ENCODE measurements around the gene SNHG17. TPM values are rescaled to one million over a fixed set of nuclear protein-coding genes. Genes with fewer than 3 reads are reported as not detected.
A peak's percentile ranks its signal among the peaks of the same experiment; 100 is the strongest.
"Not testable (repeated sequence)": the region's sequence is repeated elsewhere in the genome, so short reads cannot be mapped to it uniquely, and the experiment has no call there.

Gene SNHG17
- total and polyA plus RNA-seq, 5 donors from 2014 or later: 33.6 to 99.2 (median 84.6) TPM

DNA sequence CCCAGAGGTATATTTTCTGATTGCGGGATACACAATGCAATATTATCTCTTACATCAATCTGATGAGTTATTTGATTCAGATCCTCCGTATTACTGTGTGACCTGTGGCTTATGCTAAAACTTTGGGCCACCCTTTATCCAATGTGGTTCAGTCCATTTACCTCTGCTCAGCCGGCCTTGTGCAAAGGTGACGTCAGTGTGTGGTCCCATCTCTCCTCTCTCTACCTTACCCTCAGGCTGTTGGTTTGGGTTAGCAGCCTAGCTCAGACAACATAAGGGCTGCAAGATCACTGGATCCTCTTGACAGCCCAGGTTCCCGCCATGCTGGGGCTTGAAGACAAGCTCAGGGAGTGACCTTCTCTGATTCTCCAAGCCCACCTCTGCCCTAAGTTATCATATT is 33.0 kb downstream of the SNHG17 start:
- H3K4me1 ChIP-seq (ENCODE audit: control insufficient read depth, insufficient read depth, low read length, poor library complexity, severe bottlenecking): no peaks in the 10 kb centered on the region
- DNase-seq: no peak
- Mint-ChIP-seq H3K9me3 (peaks cover 0 to 2% (median 0%) of the 10 kb centered on the region in 7 donors), H3K4me3 (no peak overlapping the region), H3K27me3 (peaks cover 16% of the 10 kb centered on the region), H3K27ac (no peak overlapping the region), H3K4me1 (no peaks in the 10 kb centered on the region), H3K36me3 (peaks cover 12% of the 10 kb centered on the region)
- H3K27me3 ChIP-seq (ENCODE audit: control insufficient read depth, insufficient read depth, low read length): no peaks in the 10 kb centered on the region
- H3K4me3 ChIP-seq (ENCODE audit: low read depth, low read length): no peak overlapping the region
- no peak overlapping the region for H3K27ac ChIP-seq (ENCODE audit: insufficient read depth, low read length, poor library complexity, severe bottlenecking)
- H3K36me3 ChIP-seq (ENCODE audit: control insufficient read depth, insufficient read depth, low read length): no peaks in the 10 kb centered on the region
- no peak for ATAC-seq (ENCODE audit: low read depth in 2 of 2)
- H3K9me3 ChIP-seq (ENCODE audit: control insufficient read depth in 2 of 2, low read length in 2 of 2): no peaks in the 10 kb centered on the region

DNA sequence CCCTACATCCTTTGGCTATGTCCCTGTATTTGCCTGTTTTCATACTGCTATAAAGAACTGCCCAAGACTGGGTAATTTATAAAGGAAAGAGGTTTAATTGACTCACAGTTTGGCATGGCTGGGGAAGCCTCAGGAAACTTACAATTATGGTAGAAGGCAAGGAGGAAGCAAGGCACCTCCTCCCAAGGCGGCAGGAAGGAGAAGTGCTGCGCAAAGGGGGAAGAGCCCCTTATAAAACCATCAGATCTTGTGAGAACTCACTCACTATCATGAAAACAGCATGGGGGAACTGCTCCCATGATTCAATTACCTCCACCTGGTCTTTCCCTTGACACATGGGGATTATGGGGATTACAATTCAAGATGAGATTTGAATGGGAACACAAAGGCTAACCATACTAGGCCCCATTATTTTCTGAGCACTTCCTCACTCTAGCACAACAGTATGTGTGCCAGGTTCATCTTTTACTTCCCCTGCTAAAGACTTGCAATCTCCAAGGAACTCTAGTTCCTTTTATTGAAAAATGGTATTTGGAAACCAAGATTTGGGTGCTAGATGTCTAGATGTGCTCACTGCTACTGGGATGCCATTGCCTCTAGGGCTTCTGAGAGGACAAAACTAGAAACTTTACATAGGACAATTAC is 39.3 kb downstream of the SNHG17 start:
- not testable (repeated sequence) for H3K9me3 Mint-ChIP-seq; H3K36me3 Mint-ChIP-seq; ATAC-seq (ENCODE audit: low read depth in 2 of 2); H3K36me3 ChIP-seq (ENCODE audit: control insufficient read depth, insufficient read depth, low read length); H3K9me3 ChIP-seq (ENCODE audit: control insufficient read depth in 2 of 2, low read length in 2 of 2); H3K27ac ChIP-seq (ENCODE audit: insufficient read depth, low read length, poor library complexity, severe bottlenecking); DNase-seq; H3K27ac Mint-ChIP-seq; H3K4me3 Mint-ChIP-seq; H3K4me1 ChIP-seq (ENCODE audit: control insufficient read depth, insufficient read depth, low read length, poor library complexity, severe bottlenecking); H3K4me1 Mint-ChIP-seq; H3K4me3 ChIP-seq (ENCODE audit: low read depth, low read length); H3K27me3 ChIP-seq (ENCODE audit: control insufficient read depth, insufficient read depth, low read length)
- peaks cover 41% of the 10 kb centered on the region for H3K27me3 Mint-ChIP-seq

DNA sequence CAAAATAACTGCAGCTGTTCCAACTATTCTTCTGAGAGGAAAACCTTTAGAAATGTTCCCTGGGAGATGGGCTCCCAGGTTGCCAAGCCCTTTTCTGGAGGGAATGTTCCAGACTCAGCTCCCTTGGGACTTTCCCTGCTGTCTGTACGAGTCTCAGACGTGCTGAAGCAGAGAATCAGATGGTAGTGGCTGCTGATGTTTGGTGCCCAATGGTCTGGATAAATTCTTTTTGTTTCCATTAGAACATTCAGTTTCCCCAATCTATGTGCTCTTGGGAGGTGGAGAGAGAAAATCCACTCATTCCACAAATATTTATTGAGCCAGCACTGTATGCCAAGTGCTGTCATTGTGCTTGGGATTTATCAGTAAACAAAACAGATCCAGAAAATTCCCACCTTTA is 40.0 kb downstream of the SNHG17 start:
- H3K4me3 Mint-ChIP-seq: no peak overlapping the region
- H3K27ac ChIP-seq (ENCODE audit: insufficient read depth, low read length, poor library complexity, severe bottlenecking): no peak overlapping the region
- H3K4me3 ChIP-seq (ENCODE audit: low read depth, low read length): no peak overlapping the region
- no peak overlapping the region for H3K27ac Mint-ChIP-seq
- H3K36me3 ChIP-seq (ENCODE audit: control insufficient read depth, insufficient read depth, low read length): no peaks in the 10 kb centered on the region
- peaks cover 0 to 8% (median 4%) of the 10 kb centered on the region in 7 donors for H3K9me3 Mint-ChIP-seq
- ATAC-seq (ENCODE audit: low read depth in 2 of 2) (no peak), DNase-seq (no peak)
- H3K27me3 ChIP-seq (ENCODE audit: control insufficient read depth, insufficient read depth, low read length): peaks cover 2% of the 10 kb centered on the region
- no peaks in the 10 kb centered on the region for H3K4me1 Mint-ChIP-seq
- no peaks in the 10 kb centered on the region for H3K4me1 ChIP-seq (ENCODE audit: control insufficient read depth, insufficient read depth, low read length, poor library complexity, severe bottlenecking)
- H3K27me3 Mint-ChIP-seq: peaks cover 41% of the 10 kb centered on the region
- H3K9me3 ChIP-seq (ENCODE audit: control insufficient read depth in 2 of 2, low read length in 2 of 2): peaks cover 0 to 2% of the 10 kb centered on the region in 2 experiments
- no peaks in the 10 kb centered on the region for H3K36me3 Mint-ChIP-seq

DNA sequence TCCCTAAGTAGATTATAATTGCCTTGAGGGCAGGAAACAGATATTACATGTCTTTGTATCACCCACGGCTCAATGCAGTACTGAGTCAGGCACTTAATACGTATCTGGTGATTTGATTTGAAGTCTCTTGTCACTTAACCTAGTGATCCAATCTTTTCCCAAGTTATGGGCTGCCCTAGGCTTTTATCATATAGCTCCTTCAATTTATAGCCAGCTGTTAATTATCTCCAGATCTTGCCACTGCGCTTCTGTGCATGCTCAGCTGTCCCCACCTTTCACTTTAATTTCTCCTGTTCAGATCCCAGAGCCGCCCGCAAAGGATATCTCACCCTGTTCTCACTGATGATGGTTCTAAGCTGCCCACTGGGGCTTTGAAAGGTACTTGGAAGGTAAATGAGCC is 41.9 kb downstream of the SNHG17 start:
- Mint-ChIP-seq H3K4me3 (no peak overlapping the region), H3K27me3 (peaks cover 36% of the 10 kb centered on the region), H3K9me3 (peaks cover 0 to 17% (median 5%) of the 10 kb centered on the region in 7 donors), H3K27ac (no peak overlapping the region), H3K4me1 (no peaks in the 10 kb centered on the region), H3K36me3 (peaks cover 5% of the 10 kb centered on the region)
- H3K4me3 ChIP-seq (ENCODE audit: low read depth, low read length): no peak overlapping the region
- no peaks in the 10 kb centered on the region for H3K36me3 ChIP-seq (ENCODE audit: control insufficient read depth, insufficient read depth, low read length)
- DNase-seq: no peak
- no peak for ATAC-seq (ENCODE audit: low read depth in 2 of 2)
- H3K27me3 ChIP-seq (ENCODE audit: control insufficient read depth, insufficient read depth, low read length): peaks cover 2% of the 10 kb centered on the region
- no peaks in the 10 kb centered on the region for H3K4me1 ChIP-seq (ENCODE audit: control insufficient read depth, insufficient read depth, low read length, poor library complexity, severe bottlenecking)
- H3K27ac ChIP-seq (ENCODE audit: insufficient read depth, low read length, poor library complexity, severe bottlenecking): no peak overlapping the region
- peaks cover 0 to 2% of the 10 kb centered on the region in 2 experiments for H3K9me3 ChIP-seq (ENCODE audit: control insufficient read depth in 2 of 2, low read length in 2 of 2)

DNA sequence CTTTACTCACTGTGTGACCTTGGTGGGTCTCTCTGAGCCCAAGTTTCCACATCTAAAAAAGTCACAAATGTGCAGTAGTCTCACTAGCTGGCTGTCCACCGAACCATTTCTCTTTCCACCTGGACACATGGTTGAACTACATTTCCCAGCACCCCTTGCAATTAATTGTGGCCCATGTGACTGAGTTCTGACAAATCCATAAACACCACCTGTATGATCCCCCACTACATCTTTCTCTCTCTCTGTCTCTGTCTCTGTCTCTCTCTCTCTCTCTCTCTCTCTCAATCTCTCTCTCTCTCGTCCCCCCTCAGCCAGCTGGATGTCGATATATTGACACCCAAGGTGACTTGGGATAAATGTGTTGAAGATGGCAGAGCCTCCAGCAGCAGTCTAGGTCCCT is 42.8 kb downstream of the SNHG17 start:
- H3K9me3 ChIP-seq (ENCODE audit: control insufficient read depth in 2 of 2, low read length in 2 of 2): peaks cover 0 to 2% of the 10 kb centered on the region in 2 experiments
- H3K4me3 ChIP-seq (ENCODE audit: low read depth, low read length): no peak overlapping the region
- H3K27ac ChIP-seq (ENCODE audit: insufficient read depth, low read length, poor library complexity, severe bottlenecking): no peak overlapping the region
- peaks cover 27% of the 10 kb centered on the region for H3K27me3 Mint-ChIP-seq
- no peak for ATAC-seq (ENCODE audit: low read depth in 2 of 2)
- H3K27me3 ChIP-seq (ENCODE audit: control insufficient read depth, insufficient read depth, low read length): peaks cover 2% of the 10 kb centered on the region
- H3K4me1 ChIP-seq (ENCODE audit: control insufficient read depth, insufficient read depth, low read length, poor library complexity, severe bottlenecking): no peaks in the 10 kb centered on the region
- no peak for DNase-seq
- H3K27ac Mint-ChIP-seq: no peak overlapping the region
- H3K4me1 Mint-ChIP-seq: no peaks in the 10 kb centered on the region
- no peak overlapping the region for H3K4me3 Mint-ChIP-seq
- H3K9me3 Mint-ChIP-seq: peaks cover 0 to 17% (median 5%) of the 10 kb centered on the region in 7 donors
- H3K36me3 Mint-ChIP-seq: peaks cover 5% of the 10 kb centered on the region
- no peaks in the 10 kb centered on the region for H3K36me3 ChIP-seq (ENCODE audit: control insufficient read depth, insufficient read depth, low read length)

DNA sequence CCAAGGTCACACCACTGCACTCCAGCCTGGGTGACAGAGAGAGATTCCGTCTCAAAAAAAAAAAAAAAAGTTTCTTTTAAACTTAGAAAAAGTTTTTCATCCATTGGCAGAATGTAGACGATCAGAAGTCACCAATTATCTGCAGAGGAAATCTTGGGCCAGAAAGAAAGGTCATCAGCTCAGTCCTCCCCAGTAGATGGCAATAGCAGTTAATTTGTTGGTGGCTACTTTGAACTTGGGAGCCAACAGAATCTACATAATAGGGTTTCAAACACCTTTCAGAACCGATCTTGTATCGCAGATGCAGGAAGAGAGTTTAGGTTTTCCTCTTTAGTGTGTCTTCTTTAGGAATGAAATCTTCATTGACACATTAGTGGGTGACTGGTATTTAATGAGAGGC is 47.2 kb downstream of the SNHG17 start:
- H3K27ac Mint-ChIP-seq: no peak overlapping the region
- H3K4me1 Mint-ChIP-seq: no peaks in the 10 kb centered on the region
- peaks cover 0 to 17% (median 2%) of the 10 kb centered on the region in 7 donors for H3K9me3 Mint-ChIP-seq
- H3K4me3 ChIP-seq (ENCODE audit: low read depth, low read length): no peak overlapping the region
- H3K9me3 ChIP-seq (ENCODE audit: control insufficient read depth in 2 of 2, low read length in 2 of 2): peaks cover 0 to 2% of the 10 kb centered on the region in 2 experiments
- H3K27ac ChIP-seq (ENCODE audit: insufficient read depth, low read length, poor library complexity, severe bottlenecking): no peak overlapping the region
- no peaks in the 10 kb centered on the region for H3K36me3 ChIP-seq (ENCODE audit: control insufficient read depth, insufficient read depth, low read length)
- H3K27me3 Mint-ChIP-seq: peaks cover 11% of the 10 kb centered on the region
- DNase-seq (no peak), ATAC-seq (ENCODE audit: low read depth in 2 of 2) (no peak)
- peaks cover 5% of the 10 kb centered on the region for H3K36me3 Mint-ChIP-seq
- H3K4me1 ChIP-seq (ENCODE audit: control insufficient read depth, insufficient read depth, low read length, poor library complexity, severe bottlenecking): no peaks in the 10 kb centered on the region
- no peak overlapping the region for H3K4me3 Mint-ChIP-seq
- peaks cover 5% of the 10 kb centered on the region for H3K27me3 ChIP-seq (ENCODE audit: control insufficient read depth, insufficient read depth, low read length)

DNA sequence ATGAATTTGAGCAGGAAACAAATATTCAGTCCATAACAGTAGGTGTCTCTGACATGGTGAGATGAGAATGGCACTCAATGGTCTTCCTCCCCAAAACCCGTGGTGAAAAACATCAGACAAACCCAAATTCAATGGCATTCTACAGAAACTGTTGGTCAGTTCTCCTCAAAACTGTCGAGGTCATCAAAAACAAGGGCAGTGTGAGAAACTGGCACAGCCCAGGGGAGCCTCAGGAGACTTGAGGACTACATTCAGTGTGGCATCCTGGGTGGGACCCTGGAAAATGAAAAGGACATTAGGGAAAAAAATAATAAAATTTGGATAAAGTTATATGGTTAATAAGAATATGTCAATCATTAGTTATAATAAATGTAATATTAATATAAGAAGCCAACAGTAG is 48.3 kb downstream of the SNHG17 start:
- Histone ChIP-seq H3K4me3 (ENCODE audit: low read depth, low read length) (no peak overlapping the region), H3K9me3 (ENCODE audit: control insufficient read depth in 2 of 2, low read length in 2 of 2) (peaks cover 0 to 2% of the 10 kb centered on the region in 2 experiments), H3K4me1 (ENCODE audit: control insufficient read depth, insufficient read depth, low read length, poor library complexity, severe bottlenecking) (no peaks in the 10 kb centered on the region), H3K27ac (ENCODE audit: insufficient read depth, low read length, poor library complexity, severe bottlenecking) (no peak overlapping the region), H3K27me3 (ENCODE audit: control insufficient read depth, insufficient read depth, low read length) (peaks cover 3% of the 10 kb centered on the region), H3K36me3 (ENCODE audit: control insufficient read depth, insufficient read depth, low read length) (no peaks in the 10 kb centered on the region)
- Mint-ChIP-seq H3K27ac (no peak overlapping the region), H3K36me3 (peaks cover 5% of the 10 kb centered on the region), H3K9me3 (peaks cover 0 to 17% (median 2%) of the 10 kb centered on the region in 7 donors), H3K4me1 (no peaks in the 10 kb centered on the region), H3K27me3 (peaks cover 11% of the 10 kb centered on the region), H3K4me3 (no peak overlapping the region)
- no peak for ATAC-seq (ENCODE audit: low read depth in 2 of 2)
- DNase-seq: no peak

DNA sequence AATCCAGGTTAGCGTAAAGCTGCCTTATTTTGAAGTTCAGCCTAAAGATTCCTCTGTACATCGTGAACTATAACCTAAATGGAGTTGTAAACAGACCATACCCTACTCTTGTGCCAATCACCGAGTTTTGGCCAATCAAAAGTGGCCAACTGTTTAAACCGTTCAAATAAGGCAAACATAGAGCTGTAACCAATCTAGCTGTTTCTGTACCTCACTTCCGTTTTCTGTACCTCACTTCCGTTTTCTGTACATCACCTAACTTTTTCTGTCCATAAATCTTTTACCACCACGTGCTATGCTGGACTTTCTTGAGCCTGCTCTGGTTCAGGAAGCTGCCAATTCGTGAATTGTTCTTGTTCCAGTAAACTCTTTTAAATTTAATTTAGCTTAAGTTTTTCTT is 49.1 kb downstream of the SNHG17 start:
- ATAC-seq (ENCODE audit: low read depth in 2 of 2) (no peak), DNase-seq (peak in 1 of 3 donors; percentile 6)
- Histone ChIP-seq H3K27ac (ENCODE audit: insufficient read depth, low read length, poor library complexity, severe bottlenecking) (no peak overlapping the region), H3K9me3 (ENCODE audit: control insufficient read depth in 2 of 2, low read length in 2 of 2) (peaks cover 0 to 2% of the 10 kb centered on the region in 2 experiments), H3K36me3 (ENCODE audit: control insufficient read depth, insufficient read depth, low read length) (no peaks in the 10 kb centered on the region), H3K4me3 (ENCODE audit: low read depth, low read length) (no peak overlapping the region), H3K4me1 (ENCODE audit: control insufficient read depth, insufficient read depth, low read length, poor library complexity, severe bottlenecking) (no peaks in the 10 kb centered on the region), H3K27me3 (ENCODE audit: control insufficient read depth, insufficient read depth, low read length) (peaks cover 3% of the 10 kb centered on the region)
- no peaks in the 10 kb centered on the region for H3K4me1 Mint-ChIP-seq
- H3K9me3 Mint-ChIP-seq: peaks cover 0 to 17% (median 2%) of the 10 kb centered on the region in 7 donors
- H3K27ac Mint-ChIP-seq: no peak overlapping the region
- H3K27me3 Mint-ChIP-seq: peaks cover 11% of the 10 kb centered on the region
- peaks cover 5% of the 10 kb centered on the region for H3K36me3 Mint-ChIP-seq
- no peak overlapping the region for H3K4me3 Mint-ChIP-seq
